Keratinocyte (primary cell): ENCODE results near the gene IFNE. TPM values are rescaled to one million over a fixed set of nuclear protein-coding genes. Genes with fewer than 3 reads are reported as not detected.
A peak's percentile ranks its signal among the peaks of the same experiment; 100 is the strongest.

Experiments
- DNase-seq: peaks from one replicate; pipeline ENCODE4 v3.0.0-alpha.2; 2011; ENCODE audit warnings: low read depth, missing footprints, low spot score
- FAIRE-seq: peaks from 2 replicates; lab custom pipeline; 2011; peaks lifted over from hg19 to GRCh38; lab: Jason Lieb, UNC
- H2AFZ ChIP-seq: 2 replicates; pipeline ENCODE4 v1.6.0; 2012; ENCODE audit warnings: low read length, control low read depth, inconsistent platforms; ENCODE audit not compliant: control insufficient read depth
- H3K27ac ChIP-seq: 2 replicates; pipeline ENCODE4 v1.5.1; 2011; ENCODE audit warnings: low read length; ENCODE audit not compliant: control insufficient read depth, insufficient read depth
- H3K27me3 ChIP-seq: 3 replicates; pipeline ENCODE4 v1.6.0; 2011; ENCODE audit warnings: low read length; ENCODE audit not compliant: control insufficient read depth, insufficient read depth; ENCODE audit errors: extremely low read depth
- H3K36me3 ChIP-seq, 2 experiments: 2 replicates in 1 of 2; 3 replicates in 1 of 2; pipeline ENCODE4 v1.5.1; 2011; ENCODE audit warnings: low read length in 2 of 2, mild to moderate bottlenecking in 1 of 2; ENCODE audit not compliant: control insufficient read depth in 2 of 2, insufficient read depth in 2 of 2; ENCODE audit errors: extremely low read depth in 1 of 2
- H3K4me1 ChIP-seq: 3 replicates; pipeline ENCODE4 v1.5.1; 2011; ENCODE audit warnings: low read length; ENCODE audit not compliant: control insufficient read depth, insufficient read depth; ENCODE audit errors: extremely low read depth
- H3K4me2 ChIP-seq: 3 replicates; pipeline ENCODE4 v1.6.0; 2011; ENCODE audit warnings: low read depth, low read length; ENCODE audit not compliant: control insufficient read depth, insufficient read depth; ENCODE audit errors: extremely low read depth
- H3K4me3 ChIP-seq, 3 experiments: fragments of 200-600 bp in 1 of 3; sonication (generic) in 1 of 3; 2 replicates in 2 of 3; 3 replicates in 1 of 3; pipeline ENCODE4 v1.5.1; 2011 to 2016; ENCODE audit warnings: low read length in 3 of 3, mild to moderate bottlenecking in 3 of 3, control low read depth in 2 of 3, inconsistent platforms in 1 of 3, low read depth in 1 of 3, mixed read lengths in 1 of 3, mixed run types in 1 of 3, moderate library complexity in 1 of 3; ENCODE audit not compliant: control insufficient read depth in 2 of 3, insufficient read depth in 2 of 3; ENCODE audit errors: extremely low read depth in 1 of 3
- H3K79me2 ChIP-seq: 2 replicates; pipeline ENCODE4 v1.6.0; 2012; ENCODE audit warnings: low read length; ENCODE audit not compliant: control insufficient read depth, insufficient read depth
- H3K9ac ChIP-seq: 3 replicates; pipeline ENCODE4 v1.6.0; 2011; ENCODE audit warnings: low read length; ENCODE audit not compliant: control insufficient read depth, insufficient read depth; ENCODE audit errors: extremely low read depth
- H3K9me1 ChIP-seq: 3 replicates; pipeline ENCODE4 v1.6.0; 2011; ENCODE audit warnings: low read length; ENCODE audit not compliant: control insufficient read depth, insufficient read depth; ENCODE audit errors: extremely low read depth
- H3K9me3 ChIP-seq: 2 replicates; pipeline ENCODE4 v1.5.1; 2012; ENCODE audit warnings: low read depth, low read length; ENCODE audit not compliant: control insufficient read depth
- H4K20me1 ChIP-seq: 3 replicates; pipeline ENCODE4 v1.6.0; 2011; ENCODE audit warnings: low read length; ENCODE audit not compliant: control insufficient read depth, insufficient read depth; ENCODE audit errors: extremely low read depth
- CTCF ChIP-seq, 3 experiments: IDR thresholded peaks in 1 of 3; conservative IDR thresholded peaks in 1 of 3; optimal IDR thresholded peaks in 1 of 3; 2 replicates in 2 of 3; 3 replicates in 1 of 3; pipeline versions ENCODE3 to v1.5.1; 2011; ENCODE audit warnings: low read length in 3 of 3, mild to moderate bottlenecking in 3 of 3, moderate library complexity in 2 of 3, control low read depth in 1 of 3, inconsistent platforms in 1 of 3; ENCODE audit not compliant: insufficient read depth in 2 of 3; ENCODE audit errors: extremely low read depth in 1 of 3
- EZH2 ChIP-seq: IDR thresholded peaks from one replicate; pipeline ENCODE4 v1.6.1; 2012; ENCODE audit warnings: inconsistent platforms, mild to moderate bottlenecking, low read length, moderate library complexity
- dilution Hi-C: fragments of 300-500 bp; cut with MboI; formaldehyde crosslinking; loops from one replicate; pipeline ENCODE4 v1.7.0; 2020; ENCODE audit warnings: low sequenced_read_pairs; ENCODE audit not compliant: extremely low pct_ligation_motif_present
- polyA plus RNA-seq, 5 experiments: library from polyadenylated mRNA; depleted of rRNA in 3 of 5; stranded (reverse) in 3 of 5; stranded (forward) in 1 of 5; unstranded in 1 of 5; fragments of >200 nt; gene quantifications; 1 replicate in 1 of 5; 2 replicates in 3 of 5; 3 replicates in 1 of 5; pipeline versions ENCODE4 v1.2.1 to v1.2.3, GENCODE V29; 2011 to 2012; ENCODE audit warnings: missing spikeins in 2 of 5, low read depth in 1 of 5, low replicate concordance in 1 of 5

The IFNE gene
- polyA plus RNA-seq, 1 donor (not counting 4 experiments of a cell fraction or from before 2014, with no cell fraction given): 3.9 TPM

- no peaks in the 10 kb centered on the region for H3K9me3 ChIP-seq
- H3K4me3 ChIP-seq: no peak overlapping the region
- H3K36me3 ChIP-seq: peaks cover 2 to 22% of the 10 kb centered on the region in 2 experiments
- no peaks in the 10 kb centered on the region for H3K9me1 ChIP-seq
- H4K20me1 ChIP-seq: no peaks in the 10 kb centered on the region
- dilution Hi-C loops: no loop called here
- H3K79me2 ChIP-seq: no peaks in the 10 kb centered on the region
- DNase-seq (no peak), FAIRE-seq (peak; percentile 60)
- H3K4me2 ChIP-seq: no peak overlapping the region
- H3K9ac ChIP-seq: no peak overlapping the region
- no peaks in the 10 kb centered on the region for H3K27me3 ChIP-seq
- no peak overlapping the region for H2AFZ ChIP-seq
- TF ChIP-seq EZH2: no peak
- TF ChIP-seq CTCF (optimal IDR thresholded peaks at IDR 0.05 in 1 of 3, IDR thresholded peaks at IDR 0.05 in 1 of 3, conservative IDR thresholded peaks at IDR 0.05 in 1 of 3; ENCODE audit: extremely low read depth in 1 of 3, insufficient read depth in 2 of 3, low read length in 3 of 3): peak in 2 of 3 experiments; percentile 35 to 46
- no peak overlapping the region for H3K27ac ChIP-seq
- no peaks in the 10 kb centered on the region for H3K4me1 ChIP-seq
Measured at GRCh38 chr9:21465859-21466518, 16.1 kb downstream of the IFNE start.

- Histone ChIP-seq H3K4me1 (no peaks in the 10 kb centered on the region), H3K9me1 (no peaks in the 10 kb centered on the region), H3K4me2 (no peak overlapping the region), H4K20me1 (no peaks in the 10 kb centered on the region), H3K27ac (no peak overlapping the region), H3K4me3 (no peak overlapping the region), H3K36me3 (peaks cover 0 to 16% of the 10 kb centered on the region in 2 experiments), H3K27me3 (no peaks in the 10 kb centered on the region), H3K9me3 (no peaks in the 10 kb centered on the region), H2AFZ (no peak overlapping the region), H3K79me2 (no peaks in the 10 kb centered on the region), H3K9ac (no peak overlapping the region)
- dilution Hi-C loops: no loop called here
- TF ChIP-seq EZH2 (no peak), CTCF (optimal IDR thresholded peaks at IDR 0.05 in 1 of 3, IDR thresholded peaks at IDR 0.05 in 1 of 3, conservative IDR thresholded peaks at IDR 0.05 in 1 of 3; ENCODE audit: extremely low read depth in 1 of 3, insufficient read depth in 2 of 3, low read length in 3 of 3) (no peak)
- no peak for DNase-seq
- no peak for FAIRE-seq
Measured at GRCh38 chr9:21465138-21465537, 17.0 kb downstream of the IFNE start.
